ENCODE measurements around the gene TRPM2.
"Not testable (repeated sequence)": the region's sequence is repeated elsewhere in the genome, so short reads cannot be mapped to it uniquely, and the experiment has no call there.

Gene TRPM2

GRCh38 chr21:44354775-44355771 lies 1.7 kb downstream of the TRPM2 start:
- peak in 1 of 2 donors; percentile 40 for DNase-seq

- DNase-seq, result no peak
Measured at GRCh38 chr21:44356160-44356559, 2.7 kb downstream of the TRPM2 start.

GRCh38 chr21:44356636-44357035 lies 3.2 kb downstream of the TRPM2 start:
- DNase-seq, result peak; percentile 89 to 96

- no peak for DNase-seq
Measured at GRCh38 chr21:44357064-44357837, 3.8 kb downstream of the TRPM2 start.

GRCh38 chr21:44359396-44359795 lies 6.0 kb downstream of the TRPM2 start:
- DNase-seq, result no peak

GRCh38 chr21:44360159-44360558 lies 6.7 kb downstream of the TRPM2 start:
- DNase-seq, result peak; percentile 71 to 72

- not testable (repeated sequence) for DNase-seq
Measured at GRCh38 chr21:44361903-44362302, 8.5 kb downstream of the TRPM2 start.

GRCh38 chr21:44363278-44363677 lies 9.9 kb downstream of the TRPM2 start:
- DNase-seq, result no peak

GRCh38 chr21:44364151-44365053 lies 11.0 kb downstream of the TRPM2 start:
- DNase-seq, result no peak

- DNase-seq, result no peak
Measured at GRCh38 chr21:44365251-44365966, 12.0 kb downstream of the TRPM2 start.

- DNase-seq, result no peak
Measured at GRCh38 chr21:44365967-44366585, 12.7 kb downstream of the TRPM2 start.

- DNase-seq, result no peak
Measured at GRCh38 chr21:44366586-44367211, 13.3 kb downstream of the TRPM2 start.

- DNase-seq, result no peak
Measured at GRCh38 chr21:44368711-44369446, 15.5 kb downstream of the TRPM2 start.

GRCh38 chr21:44370027-44370735 lies 16.8 kb downstream of the TRPM2 start:
- peak in 1 of 2 donors; percentile 53 for DNase-seq

- DNase-seq, result no peak
Measured at GRCh38 chr21:44370786-44371410, 17.5 kb downstream of the TRPM2 start.

- DNase-seq, result no peak
Measured at GRCh38 chr21:44371596-44371995, 18.2 kb downstream of the TRPM2 start.

- DNase-seq, result no peak
Measured at GRCh38 chr21:44372616-44373015, 19.2 kb downstream of the TRPM2 start.

GRCh38 chr21:44374601-44375280 lies 21.3 kb downstream of the TRPM2 start:
- DNase-seq, result no peak
